Peyer's patch (tissue), 4 donors: Measurements from ENCODE around the gene SRPK2. TPM values are rescaled to one million over a fixed set of nuclear protein-coding genes. Genes with fewer than 3 reads are reported as not detected.

ENCODE experiments used
- DNase-seq, 3 donors: peaks; one replicate each; pipeline ENCODE4 v3.0.0-alpha.2; 2017 to 2019
- H3K27ac ChIP-seq, 4 donors: fragments of 200-600 bp; sonication (generic); one replicate each; pipeline ENCODE4 v1.5.1; 2016 to 2019
- H3K27me3 ChIP-seq, 2 donors: fragments of 200-600 bp; sonication (generic); one replicate each; pipeline ENCODE4 v1.5.1; 2019
- H3K36me3 ChIP-seq, 3 donors: fragments of 200-600 bp; sonication (generic); one replicate each; pipeline ENCODE4 v1.5.1; 2016 to 2019
- H3K4me1 ChIP-seq, 4 donors: fragments of 200-600 bp; sonication (generic); one replicate each; pipeline ENCODE4 v1.5.1; 2016 to 2019
- H3K4me3 ChIP-seq, 4 donors: fragments of 200-600 bp; sonication (generic); 1 replicate in 3 of 4; 2 replicates in 1 of 4; pipeline ENCODE4 v1.5.1; 2016 to 2019; ENCODE audit warnings: mild to moderate bottlenecking in 1 of 4
- H3K9me3 ChIP-seq, 4 donors: fragments of 200-600 bp; sonication (generic); one replicate each; pipeline ENCODE4 v1.5.1; 2016 to 2019; ENCODE audit warnings: mild to moderate bottlenecking in 1 of 4
- POLR2A ChIP-seq, 2 donors: fragments of 450-650 bp; IDR thresholded peaks; one replicate each; pipeline ENCODE4 v1.5.1; 2017; ENCODE audit warnings: antibody characterized with exemption in 2 of 2, mild to moderate bottlenecking in 2 of 2, moderate library complexity in 2 of 2
- total RNA-seq, 4 donors: library from RNA; depleted of rRNA; stranded (reverse); fragments of >200 nt; gene quantifications; one replicate each; pipeline ENCODE4 v1.1.0, GENCODE V29; 2016
- TF ChIP-seq, protein P1 (sequence below), 6 experiments: fragments of 450-650 bp in 4 of 6; fragments of 200-600 bp in 2 of 6; sonication (generic) in 1 of 6; IDR thresholded peaks; one replicate each; pipeline ENCODE4 v1.5.1; 2017 to 2019; ENCODE audit warnings: antibody characterized with exemption in 6 of 6, mild to moderate bottlenecking in 3 of 6, moderate library complexity in 1 of 6

The SRPK2 gene
- total RNA-seq, 4 donors from 2014 or later, result 25.7 to 96.6 (median 33.6) TPM

GRCh38 chr7:105157278-105157677 is 231.4 kb downstream of the SRPK2 start:
- Histone ChIP-seq H3K27me3 (no peaks in the 10 kb centered on the region), H3K9me3 (no peaks in the 10 kb centered on the region), H3K4me3 (no peak overlapping the region), H3K36me3 (peaks cover 0 to 5% (median 0%) of the 10 kb centered on the region in 3 donors), H3K4me1 (no peaks in the 10 kb centered on the region), H3K27ac (no peak overlapping the region)
- TF ChIP-seq POLR2A (IDR thresholded peaks at IDR 0.05), result no peak
- TF ChIP-seq, protein P1, sequence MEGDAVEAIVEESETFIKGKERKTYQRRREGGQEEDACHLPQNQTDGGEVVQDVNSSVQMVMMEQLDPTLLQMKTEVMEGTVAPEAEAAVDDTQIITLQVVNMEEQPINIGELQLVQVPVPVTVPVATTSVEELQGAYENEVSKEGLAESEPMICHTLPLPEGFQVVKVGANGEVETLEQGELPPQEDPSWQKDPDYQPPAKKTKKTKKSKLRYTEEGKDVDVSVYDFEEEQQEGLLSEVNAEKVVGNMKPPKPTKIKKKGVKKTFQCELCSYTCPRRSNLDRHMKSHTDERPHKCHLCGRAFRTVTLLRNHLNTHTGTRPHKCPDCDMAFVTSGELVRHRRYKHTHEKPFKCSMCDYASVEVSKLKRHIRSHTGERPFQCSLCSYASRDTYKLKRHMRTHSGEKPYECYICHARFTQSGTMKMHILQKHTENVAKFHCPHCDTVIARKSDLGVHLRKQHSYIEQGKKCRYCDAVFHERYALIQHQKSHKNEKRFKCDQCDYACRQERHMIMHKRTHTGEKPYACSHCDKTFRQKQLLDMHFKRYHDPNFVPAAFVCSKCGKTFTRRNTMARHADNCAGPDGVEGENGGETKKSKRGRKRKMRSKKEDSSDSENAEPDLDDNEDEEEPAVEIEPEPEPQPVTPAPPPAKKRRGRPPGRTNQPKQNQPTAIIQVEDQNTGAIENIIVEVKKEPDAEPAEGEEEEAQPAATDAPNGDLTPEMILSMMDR (IDR thresholded peaks at IDR 0.05), result no peak
- no peak for DNase-seq

DNA sequence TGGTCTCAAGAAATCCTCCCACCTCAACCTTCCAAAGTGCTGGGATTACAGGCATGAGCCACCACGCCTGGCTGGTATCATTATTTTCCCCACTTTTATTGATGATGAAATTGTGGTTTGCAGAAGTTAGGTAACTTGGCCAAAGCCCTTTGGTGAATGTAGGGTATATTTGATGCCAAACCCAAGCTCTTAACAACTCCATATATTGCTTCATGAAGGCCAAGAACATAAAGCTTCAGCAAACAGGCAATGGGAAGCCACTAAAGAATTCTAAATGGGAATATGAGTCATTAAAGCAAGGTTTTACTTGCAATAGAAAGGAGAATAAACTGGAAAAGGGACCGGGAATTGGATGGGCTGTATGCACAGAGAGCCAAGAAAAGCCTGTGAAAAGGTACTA is 232.0 kb downstream of the SRPK2 start:
- Histone ChIP-seq H3K36me3 (peaks cover 0 to 5% (median 0%) of the 10 kb centered on the region in 3 donors), H3K9me3 (no peaks in the 10 kb centered on the region), H3K4me1 (no peaks in the 10 kb centered on the region), H3K4me3 (no peak overlapping the region), H3K27me3 (no peaks in the 10 kb centered on the region), H3K27ac (no peak overlapping the region)
- no peak for TF ChIP-seq POLR2A (IDR thresholded peaks at IDR 0.05)
- TF ChIP-seq, protein P1 (IDR thresholded peaks at IDR 0.05), result no peak
- no peak for DNase-seq

DNA sequence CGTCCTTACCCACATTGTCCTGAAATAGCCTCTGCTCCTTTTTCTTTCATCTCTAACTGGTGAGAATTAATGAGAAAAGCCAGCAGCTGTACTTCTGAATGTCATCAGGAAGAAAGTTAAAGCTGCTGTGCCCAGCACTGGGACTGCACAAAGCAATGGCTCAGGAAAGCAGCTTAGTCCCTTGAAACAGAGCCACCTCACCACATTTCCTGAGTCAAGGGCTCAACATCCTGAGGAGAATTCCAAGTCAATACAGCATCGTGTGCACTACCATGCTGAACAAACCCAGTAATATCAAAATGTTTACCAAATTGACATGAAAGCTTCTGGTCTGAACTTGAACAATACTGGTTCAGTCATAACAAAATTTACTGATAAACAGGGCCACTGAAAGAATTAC is 234.6 kb downstream of the SRPK2 start:
- no peaks in the 10 kb centered on the region for H3K4me1 ChIP-seq
- no peak for DNase-seq
- no peaks in the 10 kb centered on the region for H3K27me3 ChIP-seq
- no peaks in the 10 kb centered on the region for H3K36me3 ChIP-seq
- H3K27ac ChIP-seq, result no peak overlapping the region
- TF ChIP-seq, protein P1 (IDR thresholded peaks at IDR 0.05), result no peak
- no peak for TF ChIP-seq POLR2A (IDR thresholded peaks at IDR 0.05)
- H3K9me3 ChIP-seq, result no peaks in the 10 kb centered on the region
- H3K4me3 ChIP-seq, result no peak overlapping the region

- Histone ChIP-seq H3K9me3 (no peaks in the 10 kb centered on the region), H3K4me3 (no peak overlapping the region), H3K4me1 (no peaks in the 10 kb centered on the region), H3K36me3 (no peaks in the 10 kb centered on the region), H3K27me3 (no peaks in the 10 kb centered on the region), H3K27ac (no peak overlapping the region)
- no peak for DNase-seq
- no peak for TF ChIP-seq POLR2A (IDR thresholded peaks at IDR 0.05)
- TF ChIP-seq, protein P1 (IDR thresholded peaks at IDR 0.05), result no peak
Observed at GRCh38 chr7:105153531-105153930, 235.2 kb downstream of the SRPK2 start.

DNA sequence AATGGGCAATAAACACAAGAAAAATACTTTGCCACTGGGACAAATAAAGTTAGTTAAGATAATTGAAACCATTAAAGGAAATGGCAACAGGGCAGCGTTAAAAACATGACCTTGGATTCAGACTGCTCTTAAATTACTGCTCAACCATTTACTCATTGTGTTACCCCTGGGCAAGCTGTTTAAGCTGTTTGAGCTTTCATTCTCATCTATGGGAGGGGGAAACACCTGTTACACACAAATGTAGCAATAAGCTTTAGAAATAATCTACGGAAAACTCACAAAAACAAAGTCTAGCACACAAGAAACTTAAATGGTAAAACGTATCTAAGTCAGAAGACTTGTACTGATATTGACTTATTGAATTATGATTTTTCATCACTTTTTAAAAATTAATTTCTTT is 237.6 kb downstream of the SRPK2 start:
- no peak for TF ChIP-seq POLR2A (IDR thresholded peaks at IDR 0.05)
- TF ChIP-seq, protein P1 (IDR thresholded peaks at IDR 0.05), result no peak
- Histone ChIP-seq H3K4me1 (no peaks in the 10 kb centered on the region), H3K9me3 (no peaks in the 10 kb centered on the region), H3K27me3 (no peaks in the 10 kb centered on the region), H3K27ac (no peak overlapping the region), H3K4me3 (no peak overlapping the region), H3K36me3 (no peaks in the 10 kb centered on the region)
- no peak for DNase-seq

DNA sequence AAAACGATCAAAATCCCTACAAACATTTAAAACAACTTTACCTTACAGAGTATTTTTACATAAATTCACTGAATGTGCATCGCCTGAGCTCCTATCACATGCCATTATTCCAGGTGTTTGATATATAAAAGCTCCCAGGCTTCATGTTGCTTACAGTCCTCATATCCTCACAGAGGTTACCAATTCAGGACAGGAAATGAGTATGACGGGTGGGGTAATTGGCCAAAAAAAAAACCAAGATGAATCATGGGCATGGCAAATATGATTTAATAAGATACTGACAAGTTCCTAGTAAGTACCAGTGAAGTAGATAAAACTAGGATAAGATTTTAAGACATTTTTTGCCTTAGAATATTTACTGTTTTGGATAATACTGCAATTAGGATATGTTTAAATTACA is 238.9 kb downstream of the SRPK2 start:
- H3K4me1 ChIP-seq, result no peaks in the 10 kb centered on the region
- no peak for DNase-seq
- no peaks in the 10 kb centered on the region for H3K27me3 ChIP-seq
- TF ChIP-seq, protein P1 (IDR thresholded peaks at IDR 0.05), result no peak
- TF ChIP-seq POLR2A (IDR thresholded peaks at IDR 0.05), result no peak
- no peaks in the 10 kb centered on the region for H3K36me3 ChIP-seq
- H3K27ac ChIP-seq, result no peak overlapping the region
- no peaks in the 10 kb centered on the region for H3K9me3 ChIP-seq
- H3K4me3 ChIP-seq, result no peak overlapping the region
